ENCODE data around the gene KHDRBS1. TPM values are rescaled to one million over a fixed set of nuclear protein-coding genes. Genes with fewer than 3 reads are reported as not detected.

The KHDRBS1 gene, protein sequence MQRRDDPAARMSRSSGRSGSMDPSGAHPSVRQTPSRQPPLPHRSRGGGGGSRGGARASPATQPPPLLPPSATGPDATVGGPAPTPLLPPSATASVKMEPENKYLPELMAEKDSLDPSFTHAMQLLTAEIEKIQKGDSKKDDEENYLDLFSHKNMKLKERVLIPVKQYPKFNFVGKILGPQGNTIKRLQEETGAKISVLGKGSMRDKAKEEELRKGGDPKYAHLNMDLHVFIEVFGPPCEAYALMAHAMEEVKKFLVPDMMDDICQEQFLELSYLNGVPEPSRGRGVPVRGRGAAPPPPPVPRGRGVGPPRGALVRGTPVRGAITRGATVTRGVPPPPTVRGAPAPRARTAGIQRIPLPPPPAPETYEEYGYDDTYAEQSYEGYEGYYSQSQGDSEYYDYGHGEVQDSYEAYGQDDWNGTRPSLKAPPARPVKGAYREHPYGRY
- 16.7 and 50.6 TPM in 2 replicates for total RNA-seq (ENCODE audit: low replicate concordance)

DNA sequence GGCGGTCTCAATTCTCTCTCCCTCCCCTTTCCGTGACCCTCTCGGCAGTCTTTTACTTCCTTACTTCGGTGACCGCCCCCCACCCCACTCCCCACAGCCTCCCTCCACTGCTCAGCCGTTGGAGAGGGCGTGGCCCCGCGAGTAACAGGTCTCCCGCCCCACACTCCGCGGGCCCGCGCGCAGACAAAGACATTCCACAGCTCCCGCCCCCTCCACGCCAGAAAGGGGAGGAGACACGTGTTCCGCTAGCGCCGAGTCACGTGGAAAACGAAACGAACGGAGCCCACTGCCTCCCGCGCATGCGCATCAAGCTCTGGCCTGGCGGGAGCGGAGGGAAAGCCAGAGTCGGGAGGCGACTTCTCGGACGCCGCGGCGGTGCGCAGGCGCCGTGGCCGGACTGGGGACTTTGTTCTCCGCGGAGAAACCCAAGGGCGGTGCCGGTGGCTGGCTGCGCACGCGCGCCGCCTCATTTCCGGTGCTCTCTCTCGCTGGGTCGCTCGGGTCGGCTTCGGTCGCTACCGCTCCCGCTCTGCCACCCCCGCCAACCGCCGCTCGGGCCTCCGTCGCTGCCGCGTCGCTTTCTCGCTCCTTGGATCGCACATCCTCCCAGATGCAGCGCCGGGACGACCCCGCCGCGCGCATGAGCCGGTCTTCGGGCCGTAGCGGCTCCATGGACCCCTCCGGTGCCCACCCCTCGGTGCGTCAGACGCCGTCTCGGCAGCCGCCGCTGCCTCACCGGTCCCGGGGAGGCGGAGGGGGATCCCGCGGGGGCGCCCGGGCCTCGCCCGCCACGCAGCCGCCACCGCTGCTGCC lies at the start of gene KHDRBS1:
Gene KHDRBS1 (plus strand): TSS at position 483 of the 813 bp plus-strand sequence. CDS start 128 bp downstream, at position 611.

DNA sequence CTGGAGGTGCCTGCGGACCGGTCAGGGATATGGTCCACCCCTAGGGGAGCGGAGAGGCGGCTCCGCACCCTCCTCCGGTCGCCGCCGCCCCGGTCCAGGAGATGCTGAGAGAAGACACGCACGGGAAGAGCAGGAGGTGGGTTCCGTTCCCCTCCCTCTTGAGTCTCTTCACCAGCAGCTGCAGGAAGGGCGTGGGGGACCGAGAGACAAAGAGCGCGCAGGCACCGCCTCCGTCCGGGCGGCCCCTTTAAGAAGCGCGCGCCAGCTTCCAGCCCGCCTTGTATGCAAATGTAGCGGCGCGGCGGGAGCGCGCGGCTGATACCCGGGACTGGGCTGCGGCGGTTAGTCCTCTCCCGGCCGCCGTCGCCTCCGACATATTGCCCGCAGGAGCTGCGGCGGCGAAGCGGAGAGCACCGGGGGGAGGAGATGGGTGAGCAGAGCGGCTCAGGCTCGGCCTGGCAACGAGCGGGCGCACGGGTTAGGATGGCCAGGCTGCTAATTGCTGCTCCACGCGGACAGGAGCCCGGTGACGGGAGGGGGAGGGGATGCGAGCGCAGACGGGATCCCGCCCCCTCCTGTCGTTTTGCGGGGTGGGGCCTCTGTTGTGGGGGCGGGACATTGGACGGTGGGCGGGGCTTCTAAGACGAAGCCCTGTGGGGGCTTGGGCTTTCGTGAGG lies 59.1 kb downstream of the KHDRBS1 start, which contains the start of gene TMEM39B:
Gene TMEM39B (plus strand): TSS at position 318 of the 677 bp plus-strand sequence. CDS start 109 bp downstream, at position 427.

Other genes starting within 250 kb of the KHDRBS1 start
- gene ADGRB2, start 249.5 kb upstream of the KHDRBS1 start, total RNA-seq (ENCODE audit: low replicate concordance): 6.2 and 7.7 TPM in 2 replicates
- 7.0 and 14.7 TPM in 2 replicates for gene SPOCD1, start 197.8 kb upstream of the KHDRBS1 start, total RNA-seq (ENCODE audit: low replicate concordance)
- gene PTP4A2, start 75.5 kb upstream of the KHDRBS1 start, total RNA-seq (ENCODE audit: low replicate concordance): 305 and 492 TPM in 2 replicates
- gene TMEM39B, start 59.1 kb downstream of the KHDRBS1 start, total RNA-seq (ENCODE audit: low replicate concordance): 6.1 and 7.2 TPM in 2 replicates
- 16.3 and 25.6 TPM in 2 replicates for gene KPNA6, start 94.2 kb downstream of the KHDRBS1 start, total RNA-seq (ENCODE audit: low replicate concordance)
- 57.8 and 69.2 TPM in 2 replicates for gene TXLNA, start 165.8 kb downstream of the KHDRBS1 start, total RNA-seq (ENCODE audit: low replicate concordance)
- 8.2 and 33.6 TPM in 2 replicates for gene CCDC28B, start 186.7 kb downstream of the KHDRBS1 start, total RNA-seq (ENCODE audit: low replicate concordance)
- gene IQCC, start 191.8 kb downstream of the KHDRBS1 start, total RNA-seq (ENCODE audit: low replicate concordance): 1.3 and 1.6 TPM in 2 replicates
- gene DCDC2B, start 195.2 kb downstream of the KHDRBS1 start, total RNA-seq (ENCODE audit: low replicate concordance): not detected in 2 replicates
- gene TMEM234, start 208.5 kb downstream of the KHDRBS1 start, total RNA-seq (ENCODE audit: low replicate concordance): 14.0 and 14.6 TPM in 2 replicates
- 412 and 639 TPM in 2 replicates for gene EIF3I, start 208.5 kb downstream of the KHDRBS1 start, total RNA-seq (ENCODE audit: low replicate concordance)
- gene FAM167B, start 233.4 kb downstream of the KHDRBS1 start, total RNA-seq (ENCODE audit: low replicate concordance): 1.6 and 2.7 TPM in 2 replicates
- not detected in 2 replicates for gene LCK, start 237.4 kb downstream of the KHDRBS1 start, total RNA-seq (ENCODE audit: low replicate concordance)